ENCODE results near the gene OBSCN.

GRCh38 chr1:228321435-228321834 lies 113.6 kb downstream of the OBSCN start:
- TF ChIP-seq, protein P1, sequence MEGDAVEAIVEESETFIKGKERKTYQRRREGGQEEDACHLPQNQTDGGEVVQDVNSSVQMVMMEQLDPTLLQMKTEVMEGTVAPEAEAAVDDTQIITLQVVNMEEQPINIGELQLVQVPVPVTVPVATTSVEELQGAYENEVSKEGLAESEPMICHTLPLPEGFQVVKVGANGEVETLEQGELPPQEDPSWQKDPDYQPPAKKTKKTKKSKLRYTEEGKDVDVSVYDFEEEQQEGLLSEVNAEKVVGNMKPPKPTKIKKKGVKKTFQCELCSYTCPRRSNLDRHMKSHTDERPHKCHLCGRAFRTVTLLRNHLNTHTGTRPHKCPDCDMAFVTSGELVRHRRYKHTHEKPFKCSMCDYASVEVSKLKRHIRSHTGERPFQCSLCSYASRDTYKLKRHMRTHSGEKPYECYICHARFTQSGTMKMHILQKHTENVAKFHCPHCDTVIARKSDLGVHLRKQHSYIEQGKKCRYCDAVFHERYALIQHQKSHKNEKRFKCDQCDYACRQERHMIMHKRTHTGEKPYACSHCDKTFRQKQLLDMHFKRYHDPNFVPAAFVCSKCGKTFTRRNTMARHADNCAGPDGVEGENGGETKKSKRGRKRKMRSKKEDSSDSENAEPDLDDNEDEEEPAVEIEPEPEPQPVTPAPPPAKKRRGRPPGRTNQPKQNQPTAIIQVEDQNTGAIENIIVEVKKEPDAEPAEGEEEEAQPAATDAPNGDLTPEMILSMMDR (conservative IDR thresholded peaks at IDR 0.05; ENCODE audit: low read length), result no peak
- TF ChIP-seq EZH2phosphoT487 (IDR thresholded peaks at IDR 0.05; ENCODE audit: borderline replicate concordance, low read depth, low read length), result no peak

Data from OCI-LY7 (cell line).